Activated CD4-positive, alpha-beta T cell treated with anti-CD3 and anti-CD28 coated beads, Interleukin-2, amount 50 U/mL, for 24 hours (primary cell): Measurements from ENCODE around the gene SOD3.

ENCODE experiments used
- DNase-seq, 2 donors: peaks; one replicate each; pipeline ENCODE4 v3.0.0-alpha.2; 2020; ENCODE audit warnings: low read depth in 1 of 2, low spot score in 1 of 2

The SOD3 gene

DNA sequence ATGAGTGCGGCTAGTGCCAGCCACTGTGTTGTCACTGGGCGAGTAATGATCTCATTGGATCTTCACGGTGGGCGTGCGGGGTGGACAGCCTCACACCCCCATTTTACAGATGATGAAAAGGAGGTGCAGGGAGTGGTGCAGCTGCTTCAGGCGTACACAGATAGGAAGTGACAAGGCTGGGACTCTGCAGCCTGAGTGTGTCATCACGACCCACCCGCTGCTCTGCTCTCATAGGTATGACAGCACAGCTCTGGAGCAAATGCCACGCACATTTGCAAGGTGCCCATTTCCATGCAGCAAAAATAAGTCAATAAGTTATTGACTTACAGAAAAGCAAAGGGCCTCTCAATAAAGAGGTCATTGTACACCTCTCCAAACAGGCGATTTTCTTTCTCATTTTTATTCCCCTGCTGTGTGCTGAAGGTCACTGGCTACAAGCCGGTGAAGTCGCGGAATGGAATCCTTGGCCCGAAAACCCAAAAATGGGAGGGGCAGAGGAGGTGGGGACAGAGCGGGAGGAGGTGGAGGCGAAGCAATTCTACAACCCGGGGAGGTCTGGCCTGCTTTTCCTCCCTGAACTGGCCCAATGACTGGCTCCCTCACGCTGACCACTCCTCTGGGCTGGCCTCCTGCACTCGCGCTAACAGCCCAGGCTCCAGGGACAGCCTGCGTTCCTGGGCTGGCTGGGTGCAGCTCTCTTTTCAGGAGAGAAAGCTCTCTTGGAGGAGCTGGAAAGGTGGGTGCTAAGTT, at the start of gene SOD3:
Gene SOD3, plus strand, starts transcription at position 658 of the 750 bp plus-strand sequence. CDS start 3,949 bp downstream, outside the sequence.
- no peak for DNase-seq

DNA sequence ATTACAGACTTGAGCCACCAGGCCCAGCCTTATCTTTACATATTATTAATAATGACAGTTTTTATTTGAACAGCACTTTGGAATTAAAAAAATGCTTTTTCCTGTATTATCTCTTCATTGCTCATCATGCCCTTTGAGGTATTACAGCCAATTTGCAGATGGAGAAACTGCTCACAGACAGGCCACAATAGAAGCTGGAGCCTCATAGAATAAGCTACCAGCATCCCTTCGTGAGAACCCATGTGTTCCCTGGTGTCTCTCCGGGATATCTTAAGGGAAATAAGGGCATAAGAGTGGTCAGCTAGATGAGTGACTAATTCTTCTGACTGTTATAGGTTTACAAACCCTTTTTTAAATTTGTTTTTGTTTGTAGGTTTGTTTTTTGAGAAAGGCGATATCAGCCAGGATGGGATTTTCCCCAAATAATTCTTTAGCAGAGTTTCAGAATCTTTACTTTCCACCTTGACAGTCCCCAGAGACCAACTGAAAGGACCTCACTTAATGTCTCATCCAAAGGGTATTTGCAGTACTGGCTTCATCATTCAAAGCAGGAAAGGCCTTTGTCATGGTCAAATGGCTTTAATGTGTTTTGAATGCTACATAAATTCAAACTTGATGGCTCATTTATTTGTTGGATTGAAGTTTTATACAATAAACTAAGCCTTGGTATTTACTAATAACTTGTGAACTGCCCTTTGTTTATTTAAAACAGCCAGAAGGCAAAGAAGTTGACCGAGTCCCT, 48.0 kb upstream of the SOD3 start:
- no peak for DNase-seq

GRCh38 chr4:24748023-24748422, 47.4 kb upstream of the SOD3 start:
- DNase-seq = no peak

- no peak for DNase-seq
Observed at GRCh38 chr4:24748758-24749350, 46.5 kb upstream of the SOD3 start.

DNA sequence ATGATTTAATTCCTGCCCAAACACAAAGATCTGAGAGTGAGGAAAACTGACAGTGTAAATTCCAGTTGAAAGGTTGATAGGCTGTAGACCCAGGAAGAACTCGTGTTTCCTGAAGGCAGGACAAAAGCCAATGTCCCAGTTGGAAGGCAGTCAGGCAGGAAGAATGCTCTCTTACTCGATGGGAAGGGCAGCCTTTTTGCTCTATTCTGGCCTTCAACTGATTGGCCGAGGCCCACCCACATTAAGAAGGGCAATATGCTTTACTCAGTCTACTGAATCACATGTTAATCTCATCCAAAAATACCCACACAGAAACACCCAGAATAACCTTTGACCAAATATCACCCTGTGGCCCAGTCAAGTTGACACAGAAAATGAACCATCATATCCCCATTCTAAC, 45.3 kb upstream of the SOD3 start:
- DNase-seq = no peak

DNA sequence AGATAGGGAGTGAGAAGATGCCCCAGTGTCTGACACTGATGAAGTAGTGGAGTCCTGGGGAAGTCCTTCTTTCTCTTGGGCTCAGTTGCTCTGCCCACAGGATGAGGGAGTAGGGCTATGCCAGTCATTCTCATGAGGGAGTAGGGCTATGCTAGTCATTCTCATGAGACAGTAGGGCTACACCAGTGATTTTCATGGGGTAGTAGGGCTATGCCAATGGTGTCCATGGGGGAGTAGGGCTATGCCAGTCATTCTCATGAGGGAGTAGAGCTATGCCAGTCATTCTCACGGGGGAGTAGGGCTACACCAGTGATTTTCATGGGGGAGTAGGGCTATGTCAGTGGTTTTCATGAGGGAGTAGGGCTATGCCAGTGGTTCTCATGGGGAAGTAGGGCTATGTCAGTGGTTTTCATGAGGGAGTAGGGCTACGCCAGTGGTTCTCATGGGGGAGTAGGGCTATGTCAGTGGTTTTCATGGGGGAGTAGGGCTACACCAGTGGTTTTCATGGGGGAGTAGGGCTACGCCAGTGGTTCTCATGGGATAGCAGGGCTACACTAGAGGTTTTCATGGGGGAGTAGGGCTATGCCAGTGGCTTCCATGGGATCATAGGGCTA, 43.3 kb upstream of the SOD3 start:
- no peak for DNase-seq

GRCh38 chr4:24753519-24753918, 41.9 kb upstream of the SOD3 start:
- DNase-seq = no peak

DNA sequence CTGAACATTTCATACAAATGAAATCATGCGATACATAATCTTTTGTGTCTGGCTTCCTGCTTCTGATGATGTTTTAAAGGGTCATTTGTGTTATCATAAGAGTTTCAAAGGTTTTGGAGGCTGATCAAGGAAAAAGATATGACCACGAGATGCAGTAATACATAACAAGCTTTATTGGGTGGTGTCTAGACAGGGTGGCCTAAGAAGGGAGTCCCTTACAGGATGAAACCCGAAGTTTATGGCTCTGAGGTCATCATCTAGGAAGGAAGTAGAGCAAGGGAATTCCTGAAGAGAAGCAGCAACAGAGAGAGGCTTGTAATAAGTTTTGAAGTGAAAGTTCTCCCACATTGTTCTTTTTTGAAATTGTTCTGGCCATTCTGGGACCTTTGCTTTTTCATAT, 40.8 kb upstream of the SOD3 start:
- DNase-seq = no peak

DNA sequence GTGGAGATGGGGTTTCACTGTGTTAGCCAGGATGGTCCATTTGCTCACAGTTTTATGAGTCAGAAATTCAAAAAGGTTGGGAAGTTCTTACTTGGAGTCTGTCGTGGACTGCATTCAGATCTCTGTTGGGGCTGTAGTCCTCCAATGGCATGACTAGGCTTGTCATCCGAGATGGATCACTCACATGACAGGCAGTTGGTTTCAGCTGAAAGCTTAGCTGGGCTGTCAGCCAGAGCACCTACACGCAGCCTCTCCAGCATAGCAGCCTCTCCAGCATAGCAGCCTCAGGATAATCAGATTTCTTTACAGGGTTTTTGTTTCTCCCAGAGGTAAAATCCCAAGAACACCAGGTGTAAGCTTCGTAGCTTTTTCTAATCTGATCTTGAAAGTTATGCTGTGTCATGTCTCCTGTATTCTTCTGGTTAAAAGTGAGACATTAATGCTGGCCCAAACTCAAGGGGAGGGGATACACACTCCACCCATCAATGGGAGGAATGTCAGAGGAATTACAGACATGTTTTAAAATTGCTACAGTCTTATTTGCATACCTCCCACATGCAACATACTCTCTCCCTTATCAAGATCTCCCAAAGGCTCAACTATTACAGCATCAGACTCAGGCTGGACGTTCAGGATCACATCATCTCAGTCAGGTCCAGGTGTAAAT, 31.6 kb upstream of the SOD3 start:
- no peak for DNase-seq

DNA sequence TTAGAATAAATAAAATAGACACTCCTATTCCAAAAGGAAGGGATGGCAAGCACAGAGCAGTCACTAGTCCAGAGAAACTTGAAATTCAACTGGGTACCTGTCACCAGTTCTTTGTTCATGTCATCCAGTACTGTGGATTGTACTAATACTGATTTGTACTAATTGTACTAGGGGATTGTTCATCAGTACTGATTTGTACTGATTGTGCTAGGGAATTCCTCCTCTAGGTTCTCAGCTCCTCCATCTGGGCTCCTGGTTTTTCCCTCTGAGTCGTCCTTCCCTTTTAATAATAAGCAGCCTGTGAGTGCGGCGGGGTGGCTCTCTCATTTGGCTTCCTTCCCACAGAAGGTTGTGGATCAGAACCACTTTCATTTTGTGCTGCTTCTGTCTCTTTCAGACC, 31.0 kb upstream of the SOD3 start:
- no peak for DNase-seq

DNA sequence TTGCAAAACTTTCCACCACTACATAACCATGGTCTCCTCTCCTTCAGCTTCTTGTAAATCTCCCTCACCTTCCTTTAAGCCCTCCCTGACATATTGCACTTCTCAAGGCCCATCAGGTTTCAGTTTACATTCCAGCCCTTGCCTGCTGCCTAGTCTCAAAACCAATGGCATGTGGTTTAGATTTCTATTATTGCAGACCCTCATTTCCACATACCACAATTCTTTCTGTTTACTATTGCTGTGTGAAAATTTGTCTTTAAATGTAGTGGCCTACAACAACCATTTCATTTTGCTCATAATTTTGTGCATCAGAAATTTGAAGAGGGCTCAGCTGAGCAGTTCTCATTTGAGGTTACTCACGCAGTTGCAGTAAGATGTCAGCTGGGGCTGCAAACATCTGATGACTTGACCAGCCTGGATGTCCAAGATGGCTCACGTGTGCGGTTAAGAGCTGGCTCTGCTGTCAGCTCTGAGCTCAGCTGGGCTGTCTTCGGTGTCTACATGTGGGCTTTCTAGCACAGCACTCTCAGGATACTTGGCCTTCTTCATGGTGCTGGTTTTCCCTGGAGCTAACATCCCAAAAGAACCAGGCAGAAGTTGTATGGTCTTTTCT, 29.9 kb upstream of the SOD3 start:
- DNase-seq = no peak

DNA sequence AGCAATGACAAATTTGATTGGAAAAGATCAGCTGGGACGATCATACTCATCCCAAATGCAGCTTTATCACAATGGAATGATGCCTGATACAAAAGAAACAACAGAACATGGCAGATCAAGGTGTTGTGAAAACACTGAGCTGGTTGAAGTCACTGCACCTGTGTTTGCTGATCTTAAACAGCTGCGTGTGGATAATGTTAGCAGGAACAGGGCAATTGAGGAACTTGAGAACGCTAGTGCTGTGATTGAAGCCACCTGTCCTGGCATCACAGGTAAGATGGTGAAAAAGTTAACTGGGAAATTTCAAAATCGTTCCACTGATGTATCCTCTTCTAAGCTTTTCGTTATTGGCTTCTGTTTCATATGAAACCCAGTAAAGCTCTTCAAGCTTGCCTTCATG, 27.4 kb upstream of the SOD3 start:
- no peak for DNase-seq

DNA sequence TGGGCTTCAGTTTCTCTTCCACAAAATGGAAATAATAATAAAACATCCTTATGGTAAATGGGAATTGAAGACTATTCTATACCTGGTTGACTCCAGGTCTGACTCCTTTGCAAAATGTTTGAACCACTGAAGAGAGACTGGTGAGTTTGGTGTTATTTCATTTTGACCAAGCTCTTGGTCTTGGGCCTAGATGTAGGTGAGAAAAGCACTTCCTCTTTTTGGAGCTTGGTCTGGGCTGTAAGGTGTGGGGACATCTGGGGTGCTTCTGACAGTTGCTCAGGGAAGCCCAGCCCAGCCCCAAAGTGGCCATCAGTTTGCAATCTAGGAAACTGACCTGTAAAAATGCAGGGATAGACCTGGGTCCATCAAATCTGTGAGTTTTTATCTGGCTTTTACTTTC, 26.8 kb upstream of the SOD3 start:
- no peak for DNase-seq

DNA sequence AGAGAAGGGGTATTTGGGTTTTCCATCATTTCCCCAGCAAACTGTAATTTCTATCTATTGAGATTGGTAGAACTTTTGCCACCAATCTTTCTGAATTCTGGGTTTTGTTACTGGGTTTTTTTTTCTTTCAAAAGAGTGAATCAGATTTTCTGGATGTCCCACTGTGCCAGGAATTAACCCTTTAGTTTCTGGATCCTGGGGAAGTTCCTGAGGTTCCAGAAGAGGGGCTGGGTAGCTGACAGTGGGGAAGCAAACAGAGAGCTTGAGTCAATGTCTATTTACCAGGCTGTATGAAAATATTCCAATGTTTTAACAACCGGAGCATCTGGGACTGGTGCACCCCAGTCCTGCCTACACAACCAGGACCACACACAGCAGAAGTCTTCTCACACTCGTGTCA, 25.8 kb upstream of the SOD3 start:
- DNase-seq = no peak

DNA sequence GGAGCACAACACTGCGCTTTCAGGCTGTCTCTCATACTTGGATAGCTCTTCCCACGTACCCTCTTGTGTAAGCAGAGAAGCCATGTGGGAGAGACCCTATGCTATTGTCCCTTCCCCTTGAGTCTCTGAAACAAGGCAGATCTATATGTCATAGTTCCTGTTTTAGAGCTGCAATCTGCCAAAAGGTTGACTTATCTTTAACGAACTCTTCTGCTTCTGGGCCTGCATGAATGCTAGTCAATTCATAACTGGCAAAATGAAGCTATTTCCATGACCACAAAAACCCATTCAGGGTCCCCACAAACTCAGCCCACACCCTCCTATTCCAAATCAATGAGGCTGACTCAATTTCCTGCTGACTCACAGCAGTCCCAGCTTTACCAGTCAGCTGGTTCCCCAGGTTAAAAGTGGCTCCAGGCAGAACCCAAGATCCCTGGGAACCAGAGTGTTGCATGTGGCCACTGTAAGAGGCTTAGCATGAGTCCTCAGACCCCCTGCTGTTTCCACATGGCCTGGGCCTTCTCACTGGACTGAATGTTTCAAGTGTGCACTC, 25.3 kb upstream of the SOD3 start:
- no peak for DNase-seq

- no peak for DNase-seq
Observed at GRCh38 chr4:24770667-24771066, 24.7 kb upstream of the SOD3 start.

- DNase-seq = no peak
Observed at GRCh38 chr4:24771241-24771640, 24.1 kb upstream of the SOD3 start.

DNA sequence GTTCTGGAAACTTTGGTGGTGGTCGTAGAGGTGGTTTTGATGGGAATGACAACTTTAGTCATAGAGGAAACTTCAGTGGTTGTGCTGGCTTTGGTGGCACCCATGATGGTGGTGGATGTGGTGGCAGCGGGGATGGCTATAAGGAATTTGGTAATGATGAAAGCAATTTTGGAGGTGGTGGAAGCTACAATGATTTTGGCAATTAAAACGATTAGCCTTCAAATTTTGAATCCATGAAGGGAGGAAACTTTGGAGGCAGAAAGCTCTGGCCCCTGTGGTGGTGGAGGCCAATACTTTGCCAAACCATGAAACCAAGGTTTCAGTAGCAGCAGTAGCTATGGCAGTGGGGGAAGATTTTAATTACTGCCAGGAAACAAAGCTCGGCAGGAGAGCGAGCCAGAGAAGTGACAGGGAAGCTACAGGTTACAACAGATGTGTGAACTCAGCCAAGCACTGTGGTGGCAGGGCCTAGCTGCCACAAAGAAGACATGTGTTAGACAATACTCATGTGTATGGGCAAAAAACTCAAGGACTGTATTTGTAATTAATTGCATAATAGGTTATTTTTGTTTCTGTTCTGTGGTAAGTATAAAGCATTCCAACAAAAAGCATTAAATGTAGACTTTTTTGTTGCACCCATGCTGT, 23.2 kb upstream of the SOD3 start:
- DNase-seq = no peak

DNA sequence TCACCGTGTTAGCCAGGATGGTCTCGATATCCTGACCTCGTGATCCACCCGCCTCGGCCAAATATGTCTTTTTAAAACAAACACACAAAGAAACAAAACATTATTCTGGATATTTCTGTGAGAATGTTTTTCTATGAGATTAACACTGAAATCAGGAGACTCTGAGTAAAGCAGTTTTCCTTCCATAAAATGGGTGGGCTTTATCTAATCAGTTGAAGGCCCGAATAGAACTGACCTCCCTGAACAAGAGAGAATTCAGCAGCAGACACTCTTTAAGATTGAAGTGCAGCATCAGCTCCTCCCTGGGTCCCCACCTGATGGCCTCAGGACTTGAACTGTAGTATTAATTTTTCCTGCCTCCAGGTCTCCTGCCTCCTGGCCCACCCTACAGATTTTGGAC, 22.4 kb upstream of the SOD3 start:
- no peak for DNase-seq

DNA sequence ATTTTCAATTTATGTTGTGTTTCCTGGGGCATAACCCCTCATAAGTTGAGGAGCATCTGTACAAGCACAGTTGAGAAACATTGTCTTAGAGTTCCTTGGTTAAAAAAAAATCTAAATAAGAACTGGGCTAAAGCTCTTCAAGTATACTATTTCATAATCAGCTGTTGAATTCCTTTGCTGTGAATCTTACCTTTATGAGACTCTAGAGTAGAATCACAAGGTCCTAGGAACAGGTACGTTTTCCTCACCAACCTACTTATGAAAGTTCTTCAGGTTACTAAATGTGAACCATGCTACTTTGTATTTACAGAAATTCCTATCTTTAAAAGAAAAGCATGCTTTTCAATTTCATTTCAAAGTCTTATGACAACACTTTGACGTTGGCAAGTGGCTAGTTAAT, 20.9 kb upstream of the SOD3 start:
- no peak for DNase-seq
